OCI-LY7 (cell line): Measurements from ENCODE around the gene ARHGAP31.

ENCODE experiments used
- EZH2phosphoT487 ChIP-seq: fragments of 200-600 bp; sonication (generic); IDR thresholded peaks from 2 replicates; pipeline ENCODE4 v1.6.1; 2018; ENCODE audit warnings: low read depth, borderline replicate concordance, mild to moderate bottlenecking, mixed run types, antibody characterized with exemption, low read length, moderate library complexity, mixed read lengths
- TF ChIP-seq, protein P1 (sequence below): fragments of 200-600 bp; sonication (generic); conservative IDR thresholded peaks from 2 replicates; pipeline ENCODE4 v1.5.1; 2014; ENCODE audit warnings: mild to moderate bottlenecking, antibody characterized with exemption, low read length, moderate library complexity, mixed read lengths

DNA sequence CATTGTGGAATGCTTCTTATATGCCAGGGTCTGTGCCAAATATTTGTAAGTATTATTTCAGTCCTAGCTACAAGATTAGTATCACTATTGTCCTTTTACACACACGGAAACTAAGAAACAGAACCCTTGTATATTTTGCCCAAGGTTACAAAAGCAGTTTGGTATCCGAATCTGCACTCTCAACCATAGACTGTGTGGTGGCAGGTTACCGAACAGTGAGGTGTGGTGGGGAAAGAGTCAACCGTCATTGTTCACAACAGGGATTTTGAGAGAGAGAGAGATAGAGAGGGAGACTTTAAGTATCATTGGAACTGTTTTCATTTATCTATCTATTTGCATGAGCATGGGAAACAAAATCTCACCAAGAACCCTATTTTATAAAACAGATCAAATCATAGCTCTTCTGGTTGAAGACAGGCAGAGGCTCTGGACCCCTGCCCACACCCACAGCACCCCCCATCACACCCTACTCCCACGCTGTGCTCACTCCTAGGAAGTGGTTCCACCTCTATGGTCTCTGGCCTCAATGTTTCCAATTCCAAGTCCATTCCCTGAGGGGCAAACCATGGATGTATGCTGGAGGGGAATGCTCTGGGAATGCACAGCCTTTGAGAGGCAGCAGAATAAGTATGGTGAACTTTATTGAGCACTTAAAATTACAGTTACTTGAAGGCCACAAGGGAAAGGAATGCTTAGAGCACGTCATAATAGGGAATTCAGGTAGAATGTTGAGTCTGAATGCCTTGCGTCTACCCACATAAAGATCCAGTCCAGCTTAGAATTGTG lies 69.0 kb downstream of the ARHGAP31 start:
- TF ChIP-seq, protein P1, sequence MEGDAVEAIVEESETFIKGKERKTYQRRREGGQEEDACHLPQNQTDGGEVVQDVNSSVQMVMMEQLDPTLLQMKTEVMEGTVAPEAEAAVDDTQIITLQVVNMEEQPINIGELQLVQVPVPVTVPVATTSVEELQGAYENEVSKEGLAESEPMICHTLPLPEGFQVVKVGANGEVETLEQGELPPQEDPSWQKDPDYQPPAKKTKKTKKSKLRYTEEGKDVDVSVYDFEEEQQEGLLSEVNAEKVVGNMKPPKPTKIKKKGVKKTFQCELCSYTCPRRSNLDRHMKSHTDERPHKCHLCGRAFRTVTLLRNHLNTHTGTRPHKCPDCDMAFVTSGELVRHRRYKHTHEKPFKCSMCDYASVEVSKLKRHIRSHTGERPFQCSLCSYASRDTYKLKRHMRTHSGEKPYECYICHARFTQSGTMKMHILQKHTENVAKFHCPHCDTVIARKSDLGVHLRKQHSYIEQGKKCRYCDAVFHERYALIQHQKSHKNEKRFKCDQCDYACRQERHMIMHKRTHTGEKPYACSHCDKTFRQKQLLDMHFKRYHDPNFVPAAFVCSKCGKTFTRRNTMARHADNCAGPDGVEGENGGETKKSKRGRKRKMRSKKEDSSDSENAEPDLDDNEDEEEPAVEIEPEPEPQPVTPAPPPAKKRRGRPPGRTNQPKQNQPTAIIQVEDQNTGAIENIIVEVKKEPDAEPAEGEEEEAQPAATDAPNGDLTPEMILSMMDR, result no peak
- TF ChIP-seq EZH2phosphoT487, result no peak
